ENCODE measurements around the gene LRP8.

GRCh38 chr1:53375440-53375839 lies 47.6 kb upstream of the LRP8 start:
- TF ChIP-seq CTCF (optimal IDR thresholded peaks at IDR 0.05 in 1 of 3, IDR thresholded peaks at IDR 0.05 in 1 of 3, conservative IDR thresholded peaks at IDR 0.05 in 1 of 3; ENCODE audit: extremely low read depth in 1 of 3, insufficient read depth in 2 of 3, low read length in 3 of 3) (no peak), EZH2 (IDR thresholded peaks at IDR 0.05; ENCODE audit: low read length) (no peak)
